Kidney (tissue), 14 donors: Measurements from ENCODE around the gene ANO2. TPM values are rescaled to one million over a fixed set of nuclear protein-coding genes. Genes with fewer than 3 reads are reported as not detected.

Experiments
- DNase-seq, 5 donors: peaks; one replicate each; pipeline ENCODE4 v3.0.0-alpha.2; 2013 to 2020
- FAIRE-seq: peaks from 2 replicates; lab custom pipeline; 2012; peaks lifted over from hg19 to GRCh38; lab: Jason Lieb, UNC
- H3K27ac ChIP-seq, 2 donors: one replicate each; pipeline ENCODE4 v1.7.0; 2013; ENCODE audit warnings: low read depth in 2 of 2, low read length in 2 of 2, inconsistent platforms in 1 of 2
- H3K27me3 ChIP-seq: one replicate; pipeline ENCODE4 v1.7.1; 2013; ENCODE audit warnings: low read length, inconsistent platforms; ENCODE audit not compliant: control insufficient read depth, insufficient read depth
- H3K36me3 ChIP-seq, 3 donors: one replicate each; pipeline versions ENCODE4 v1.7.0 to v1.7.1; 2013; ENCODE audit warnings: low read length in 3 of 3, control low read depth in 1 of 3, inconsistent platforms in 1 of 3; ENCODE audit not compliant: insufficient read depth in 3 of 3, control insufficient read depth in 2 of 3
- H3K4me1 ChIP-seq, 3 donors: one replicate each; pipeline versions ENCODE4 v1.7.0 to v1.7.1; 2013; ENCODE audit warnings: low read length in 3 of 3, inconsistent platforms in 1 of 3, low read depth in 1 of 3; ENCODE audit not compliant: control insufficient read depth in 2 of 3, insufficient read depth in 2 of 3
- H3K4me3 ChIP-seq, 3 donors: one replicate each; pipeline versions ENCODE4 v1.7.0 to v1.8.1; 2013; ENCODE audit warnings: low read length in 3 of 3, control low read depth in 1 of 3, inconsistent platforms in 1 of 3
- H3K9ac ChIP-seq, 3 donors: one replicate each; pipeline versions ENCODE4 v1.7.0 to v1.7.1; 2013; ENCODE audit warnings: low read length in 3 of 3, control low read depth in 1 of 3, inconsistent platforms in 1 of 3
- H3K9me3 ChIP-seq, 3 donors: one replicate each; pipeline versions ENCODE4 v1.7.0 to v1.7.1; 2013; ENCODE audit warnings: low read length in 3 of 3, control low read depth in 1 of 3, inconsistent platforms in 1 of 3; ENCODE audit not compliant: control insufficient read depth in 2 of 3, insufficient read depth in 1 of 3
- CTCF ChIP-seq: IDR thresholded peaks from 3 replicates; pipeline ENCODE4 v1.5.1; 2012; ENCODE audit warnings: mild to moderate bottlenecking, moderate library complexity, borderline replicate concordance; ENCODE audit not compliant: insufficient read depth; ENCODE audit errors: extremely low read depth
- intact Hi-C: fragments of 100-400 bp; cut with DNase I; formaldehyde crosslinking; loops from one replicate; pipeline ENCODE4 v1.11.1; 2022
- polyA plus RNA-seq: library from polyadenylated mRNA; stranded (reverse); fragments of 350-450 nt; fragmentation: Illumina TruSeq; extraction: RNeasy Lipid Tissue Mini Kit (QIAGEN cat#74804); gene quantifications from one replicate; pipeline ENCODE4 v1.2.3, GENCODE V29; 2014; ENCODE audit warnings: low read depth, low replicate concordance; ENCODE audit not compliant: insufficient read depth
- total RNA-seq: library from RNA; stranded (reverse); fragmentation: NEBNext Ultra II Directional; extraction: Animal tissue kit (Norgen Biotek cat#: 25700); gene quantifications from one replicate; pipeline ENCODE4 v1.2.1, GENCODE V29; 2021
- donor health status: control.
- donor health status: control.
- donor health status: control.
- donor health status: control.
- donor health status: control.
- donor health status: DM: yes; HTN: yes; CAD: no.
- donor health status: Normal renal cell carcinoma (clear cell type).

The ANO2 gene
- total and polyA plus RNA-seq, 2 donors from 2014 or later, result 0.34 to 4.4 TPM

DNA sequence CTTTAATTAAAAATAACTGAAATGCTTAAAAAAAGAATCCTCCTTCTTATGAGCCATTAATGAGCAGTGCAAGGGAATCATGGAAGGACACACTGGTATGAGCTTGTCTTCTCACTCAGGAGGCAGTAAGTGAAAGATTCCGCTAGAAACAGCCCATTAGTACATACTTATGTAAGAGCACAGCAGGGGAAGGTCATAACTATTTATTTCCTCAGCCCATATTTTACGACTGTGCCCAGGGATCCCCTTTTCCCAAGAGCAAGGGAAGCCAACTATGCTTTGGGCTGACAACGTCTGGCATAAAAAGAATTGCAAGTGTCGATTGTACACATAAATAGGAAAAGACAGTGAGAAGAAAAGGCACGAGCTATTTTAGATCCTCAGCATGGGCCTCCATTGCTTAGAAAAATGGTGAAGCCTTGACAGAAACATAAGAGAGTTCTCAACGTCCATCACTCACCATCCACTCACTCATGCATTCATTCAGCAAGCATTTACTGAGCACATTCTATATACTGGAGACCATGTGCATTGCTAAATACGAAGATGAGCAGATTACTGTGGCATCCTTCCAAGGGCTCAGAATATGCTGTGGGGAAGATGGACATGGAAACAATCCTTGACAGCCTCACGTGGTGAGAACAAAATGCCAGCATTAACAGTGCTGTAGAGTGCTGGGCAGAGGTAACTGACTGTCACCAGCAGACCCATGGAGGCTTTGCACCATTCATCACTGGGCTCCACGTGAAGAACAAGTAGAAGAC, 360.5 kb downstream of the ANO2 start:
- FAIRE-seq, result no peak
- no peaks in the 10 kb centered on the region for H3K36me3 ChIP-seq
- intact Hi-C loops, result no loop called here

DNA sequence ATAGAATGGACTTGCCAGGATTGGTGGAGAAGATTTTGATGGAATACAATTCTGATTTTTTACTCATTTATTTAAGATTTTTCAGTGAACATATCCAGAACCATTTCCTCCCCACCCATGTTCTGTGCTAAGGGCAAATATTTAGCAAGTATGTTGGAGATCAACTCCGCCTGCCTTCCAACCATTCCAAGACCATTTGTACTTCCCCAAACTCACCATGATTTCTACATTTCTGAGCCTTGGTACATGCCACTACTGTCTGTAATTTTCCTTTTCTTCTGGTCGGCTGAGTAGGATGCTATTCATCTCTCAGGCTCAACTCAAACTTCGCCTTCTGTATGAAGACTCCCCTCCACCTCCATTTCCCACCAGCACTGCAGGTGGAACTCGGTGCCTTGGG, 362.5 kb downstream of the ANO2 start:
- Histone ChIP-seq H3K27ac (no peak overlapping the region), H3K4me1 (peaks cover 0 to 5% (median 0%) of the 10 kb centered on the region in 3 donors), H3K27me3 (no peaks in the 10 kb centered on the region), H3K36me3 (no peaks in the 10 kb centered on the region), H3K9ac (no peak overlapping the region), H3K4me3 (no peak overlapping the region), H3K9me3 (no peaks in the 10 kb centered on the region)
- no peak for TF ChIP-seq CTCF
- intact Hi-C loops, result no loop called here
- FAIRE-seq (no peak), DNase-seq (no peak)

More for the DNA sequence above, 360.5 kb downstream of the ANO2 start:
- Histone ChIP-seq H3K9ac (no peak overlapping the region), H3K4me3 (no peak overlapping the region), H3K27ac (no peak overlapping the region), H3K9me3 (no peaks in the 10 kb centered on the region), H3K27me3 (no peaks in the 10 kb centered on the region), H3K4me1 (peaks cover 0 to 5% (median 0%) of the 10 kb centered on the region in 3 donors)
- no peak for DNase-seq
- no peak for TF ChIP-seq CTCF

- Histone ChIP-seq H3K27ac (no peak overlapping the region), H3K9ac (no peak overlapping the region), H3K27me3 (no peaks in the 10 kb centered on the region), H3K9me3 (no peaks in the 10 kb centered on the region), H3K4me1 (peaks cover 0 to 5% (median 0%) of the 10 kb centered on the region in 3 donors), H3K36me3 (no peaks in the 10 kb centered on the region), H3K4me3 (no peak overlapping the region)
- DNase-seq, result peak in 3 of 5 donors; percentile 23 to 74 (median 73)
- no peak for FAIRE-seq
- intact Hi-C loops, result no loop called here
- TF ChIP-seq CTCF, result no peak
These were observed 363.0 kb downstream of the ANO2 start for GRCh38 chr12:5582018-5582417.
